Lung microvascular endothelial cell (primary cell): ENCODE measurements around the gene SH3BP1. TPM values are rescaled to one million over a fixed set of nuclear protein-coding genes. Genes with fewer than 3 reads are reported as not detected.
A peak's percentile ranks its signal among the peaks of the same experiment; 100 is the strongest.

Experiments used
- DNase-seq, 2 donors: peaks; one replicate each; pipeline versions ENCODE4 v3.0.0 to v3.0.0-alpha.2; 2010; ENCODE audit warnings: low read depth in 2 of 2
- total RNA-seq: library from RNA; depleted of rRNA; stranded (reverse); fragments of >200 nt; gene quantifications from 2 replicates; pipeline ENCODE4 v1.2.1, GENCODE V29; 2014

SH3BP1 gene
- total RNA-seq, 1 donor from 2014 or later, result 0.40 TPM

- DNase-seq, result peak; percentile 100
Observed at GRCh38 chr22:37658133-37659065, 18.9 kb downstream of the SH3BP1 start, which contains the start of gene PDXP. Gene PDXP (plus strand): TSS chr22:37658723. CDS start chr22:37658783, 60 bp downstream.

GRCh38 chr22:37659066-37659896, 19.8 kb downstream of the SH3BP1 start:
- no peak for DNase-seq

- DNase-seq, result no peak
Observed at GRCh38 chr22:37659897-37660708, 20.6 kb downstream of the SH3BP1 start.

- no peak for DNase-seq
Observed at GRCh38 chr22:37660709-37661045, 21.2 kb downstream of the SH3BP1 start.

- DNase-seq, result peak; percentile 58 to 69
Observed at GRCh38 chr22:37661160-37661924, 21.9 kb downstream of the SH3BP1 start.

- no peak for DNase-seq
Observed at GRCh38 chr22:37662039-37662438, 22.6 kb downstream of the SH3BP1 start.

GRCh38 chr22:37663521-37664140, 24.2 kb downstream of the SH3BP1 start:
- no peak for DNase-seq

- DNase-seq, result no peak
Observed at GRCh38 chr22:37664249-37665101, 25.0 kb downstream of the SH3BP1 start.

- DNase-seq, result no peak
Observed at GRCh38 chr22:37665487-37665886, 26.0 kb downstream of the SH3BP1 start.

- no peak for DNase-seq
Observed at GRCh38 chr22:37669586-37669985, 30.1 kb downstream of the SH3BP1 start.

- DNase-seq, result no peak
Observed at GRCh38 chr22:37672206-37672919, 32.9 kb downstream of the SH3BP1 start.

- no peak for DNase-seq
Observed at GRCh38 chr22:37672920-37673455, 33.5 kb downstream of the SH3BP1 start.

GRCh38 chr22:37674248-37674647, 34.8 kb downstream of the SH3BP1 start:
- no peak for DNase-seq

- peak; percentile 91 to 97 for DNase-seq
Observed at GRCh38 chr22:37674951-37675929, 35.8 kb downstream of the SH3BP1 start, which contains the start of gene LGALS1. Gene LGALS1 (plus strand): TSS chr22:37675636. CDS start chr22:37675703, 67 bp downstream.

GRCh38 chr22:37675930-37676735, 36.7 kb downstream of the SH3BP1 start:
- peak; percentile 26 to 39 for DNase-seq
